ENCODE data around the gene PIK3C2G. TPM values are rescaled to one million over a fixed set of nuclear protein-coding genes. Genes with fewer than 3 reads are reported as not detected.
"Not testable (repeated sequence)": the region's sequence is repeated elsewhere in the genome, so short reads cannot be mapped to it uniquely, and the experiment has no call there.

Gene PIK3C2G
- total and polyA plus RNA-seq, 3 experiments from 2014 or later, result not detected

- no peaks in the 10 kb centered on the region for H3K27me3 Mint-ChIP-seq
- no peaks in the 10 kb centered on the region for H3K4me1 Mint-ChIP-seq
- no peak overlapping the region for H3K27ac ChIP-seq (ENCODE audit: low read depth, low read length)
- H3K27ac Mint-ChIP-seq, result no peak overlapping the region
- no peaks in the 10 kb centered on the region for H3K9me3 ChIP-seq (ENCODE audit: low read length)
- no peaks in the 10 kb centered on the region for H3K36me3 ChIP-seq (ENCODE audit: insufficient read depth, low read length)
- H3K4me3 ChIP-seq (ENCODE audit: low read length), result no peak overlapping the region
- CTCF ChIA-PET, result no interaction called here
- no peaks in the 10 kb centered on the region for H3K4me1 ChIP-seq (ENCODE audit: insufficient read depth, low read length)
- no peaks in the 10 kb centered on the region for H3K9me3 Mint-ChIP-seq
- no peaks in the 10 kb centered on the region for H3K27me3 ChIP-seq (ENCODE audit: insufficient read depth, low read length, poor library complexity, severe bottlenecking)
- H3K4me3 Mint-ChIP-seq, result no peak overlapping the region
- H3K36me3 Mint-ChIP-seq, result no peaks in the 10 kb centered on the region
- POLR2A ChIA-PET, result no interaction called here
- DNase-seq, result no peak
Measured at GRCh38 chr12:18243238-18243637, 18.1 kb upstream of the PIK3C2G start.

- Mint-ChIP-seq H3K9me3 (no peaks in the 10 kb centered on the region), H3K4me3 (no peak overlapping the region), H3K27ac (no peak overlapping the region), H3K36me3 (no peaks in the 10 kb centered on the region), H3K27me3 (no peaks in the 10 kb centered on the region), H3K4me1 (no peaks in the 10 kb centered on the region)
- H3K36me3 ChIP-seq (ENCODE audit: insufficient read depth, low read length), result no peaks in the 10 kb centered on the region
- POLR2A ChIA-PET, result no interaction called here
- CTCF ChIA-PET, result no interaction called here
- DNase-seq, result no peak
- H3K9me3 ChIP-seq (ENCODE audit: low read length), result no peaks in the 10 kb centered on the region
- H3K4me3 ChIP-seq (ENCODE audit: low read length), result no peak overlapping the region
- no peaks in the 10 kb centered on the region for H3K4me1 ChIP-seq (ENCODE audit: insufficient read depth, low read length)
- H3K27ac ChIP-seq (ENCODE audit: low read depth, low read length), result no peak overlapping the region
- H3K27me3 ChIP-seq (ENCODE audit: insufficient read depth, low read length, poor library complexity, severe bottlenecking), result no peaks in the 10 kb centered on the region
Measured at GRCh38 chr12:18246066-18246465, 15.3 kb upstream of the PIK3C2G start.

GRCh38 chr12:18250313-18250916 is 10.9 kb upstream of the PIK3C2G start:
- Histone ChIP-seq H3K4me3 (ENCODE audit: low read length) (no peak overlapping the region), H3K4me1 (ENCODE audit: insufficient read depth, low read length) (no peaks in the 10 kb centered on the region), H3K36me3 (ENCODE audit: insufficient read depth, low read length) (no peaks in the 10 kb centered on the region), H3K27ac (ENCODE audit: low read depth, low read length) (no peak overlapping the region), H3K9me3 (ENCODE audit: low read length) (no peaks in the 10 kb centered on the region), H3K27me3 (ENCODE audit: insufficient read depth, low read length, poor library complexity, severe bottlenecking) (no peaks in the 10 kb centered on the region)
- no peak overlapping the region for H3K4me3 Mint-ChIP-seq
- CTCF ChIA-PET, result no interaction called here
- no peaks in the 10 kb centered on the region for H3K9me3 Mint-ChIP-seq
- POLR2A ChIA-PET, result no interaction called here
- no peaks in the 10 kb centered on the region for H3K4me1 Mint-ChIP-seq
- DNase-seq, result no peak
- H3K27ac Mint-ChIP-seq, result no peak overlapping the region
- H3K36me3 Mint-ChIP-seq, result no peaks in the 10 kb centered on the region
- no peaks in the 10 kb centered on the region for H3K27me3 Mint-ChIP-seq

- Mint-ChIP-seq H3K36me3 (no peaks in the 10 kb centered on the region), H3K4me1 (no peaks in the 10 kb centered on the region), H3K27me3 (no peaks in the 10 kb centered on the region), H3K4me3 (no peak overlapping the region), H3K9me3 (peaks cover 0 to 3% (median 0%) of the 10 kb centered on the region in 5 donors), H3K27ac (no peak overlapping the region)
- ChIA-PET CTCF (no interaction called here), POLR2A (no interaction called here)
- DNase-seq, result no peak
- Histone ChIP-seq H3K4me1 (ENCODE audit: insufficient read depth, low read length) (no peaks in the 10 kb centered on the region), H3K36me3 (ENCODE audit: insufficient read depth, low read length) (no peaks in the 10 kb centered on the region), H3K4me3 (ENCODE audit: low read length) (no peak overlapping the region), H3K9me3 (ENCODE audit: low read length) (no peaks in the 10 kb centered on the region), H3K27me3 (ENCODE audit: insufficient read depth, low read length, poor library complexity, severe bottlenecking) (no peaks in the 10 kb centered on the region), H3K27ac (ENCODE audit: low read depth, low read length) (no peak overlapping the region)
Measured at GRCh38 chr12:18254081-18254480, 7.2 kb upstream of the PIK3C2G start.

DNA sequence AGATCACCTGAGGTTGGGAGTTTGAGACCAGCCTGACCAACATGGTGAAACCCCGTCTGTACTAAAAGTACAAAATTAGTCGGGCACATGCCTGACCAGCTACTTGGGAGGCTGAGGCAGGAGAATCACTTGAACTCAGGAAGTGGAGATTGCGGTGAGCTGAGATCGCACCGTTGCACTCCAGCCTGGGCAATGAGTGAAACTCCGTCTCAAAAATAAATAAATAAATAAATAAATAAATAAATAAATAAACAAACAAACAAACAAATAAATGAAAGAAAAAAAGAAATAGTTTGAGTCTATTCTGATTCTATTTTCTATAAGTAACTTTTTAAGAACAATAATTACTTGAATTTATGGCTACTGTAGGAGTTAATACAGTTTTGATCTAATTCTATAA is 6.3 kb upstream of the PIK3C2G start:
- H3K4me3 Mint-ChIP-seq; H3K9me3 Mint-ChIP-seq; H3K9me3 ChIP-seq (ENCODE audit: low read length); H3K4me1 Mint-ChIP-seq; H3K27ac Mint-ChIP-seq; H3K36me3 ChIP-seq (ENCODE audit: insufficient read depth, low read length); H3K36me3 Mint-ChIP-seq; H3K27ac ChIP-seq (ENCODE audit: low read depth, low read length); H3K4me3 ChIP-seq (ENCODE audit: low read length); H3K27me3 ChIP-seq (ENCODE audit: insufficient read depth, low read length, poor library complexity, severe bottlenecking); H3K27me3 Mint-ChIP-seq; CTCF ChIA-PET; H3K4me1 ChIP-seq (ENCODE audit: insufficient read depth, low read length); POLR2A ChIA-PET; DNase-seq: not testable (repeated sequence)

DNA sequence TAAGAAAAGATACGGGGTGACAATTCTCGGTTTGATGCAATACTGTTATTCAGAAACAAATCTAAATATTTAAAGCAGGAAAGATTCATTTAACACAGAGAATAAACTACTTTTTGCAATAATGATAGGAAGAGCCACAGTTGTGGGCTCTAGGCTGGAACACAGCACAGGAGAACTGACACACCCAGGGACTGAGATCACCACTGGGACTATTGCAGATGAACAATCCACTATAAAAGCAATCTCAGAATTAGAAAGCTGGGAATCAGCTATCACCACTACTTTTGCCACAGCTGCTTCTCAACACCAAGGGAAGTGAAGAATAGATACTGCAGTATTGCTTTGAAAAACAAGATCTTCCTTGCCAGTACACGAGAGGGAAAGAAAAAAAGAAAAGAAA is 4.1 kb upstream of the PIK3C2G start:
- peaks cover 0 to 5% (median 1%) of the 10 kb centered on the region in 5 donors for H3K9me3 Mint-ChIP-seq
- no peaks in the 10 kb centered on the region for H3K27me3 Mint-ChIP-seq
- no peak overlapping the region for H3K27ac Mint-ChIP-seq
- H3K36me3 Mint-ChIP-seq, result no peaks in the 10 kb centered on the region
- ChIA-PET POLR2A (no interaction called here), CTCF (no interaction called here)
- H3K4me1 Mint-ChIP-seq, result no peaks in the 10 kb centered on the region
- H3K4me1 ChIP-seq (ENCODE audit: insufficient read depth, low read length), result no peaks in the 10 kb centered on the region
- H3K27ac ChIP-seq (ENCODE audit: low read depth, low read length), result no peak overlapping the region
- H3K36me3 ChIP-seq (ENCODE audit: insufficient read depth, low read length), result no peaks in the 10 kb centered on the region
- H3K27me3 ChIP-seq (ENCODE audit: insufficient read depth, low read length, poor library complexity, severe bottlenecking), result no peaks in the 10 kb centered on the region
- no peak for DNase-seq
- no peak overlapping the region for H3K4me3 ChIP-seq (ENCODE audit: low read length)
- no peak overlapping the region for H3K4me3 Mint-ChIP-seq
- H3K9me3 ChIP-seq (ENCODE audit: low read length), result no peaks in the 10 kb centered on the region

GRCh38 chr12:18258929-18259328 is 2.4 kb upstream of the PIK3C2G start:
- no peaks in the 10 kb centered on the region for H3K27me3 Mint-ChIP-seq
- ChIA-PET CTCF (no interaction called here), POLR2A (no interaction called here)
- Histone ChIP-seq H3K9me3 (ENCODE audit: low read length) (no peaks in the 10 kb centered on the region), H3K4me3 (ENCODE audit: low read length) (no peak overlapping the region), H3K27ac (ENCODE audit: low read depth, low read length) (no peak overlapping the region), H3K36me3 (ENCODE audit: insufficient read depth, low read length) (no peaks in the 10 kb centered on the region), H3K4me1 (ENCODE audit: insufficient read depth, low read length) (no peaks in the 10 kb centered on the region), H3K27me3 (ENCODE audit: insufficient read depth, low read length, poor library complexity, severe bottlenecking) (no peaks in the 10 kb centered on the region)
- no peak overlapping the region for H3K27ac Mint-ChIP-seq
- H3K9me3 Mint-ChIP-seq, result peaks cover 0 to 5% (median 1%) of the 10 kb centered on the region in 5 donors
- H3K4me3 Mint-ChIP-seq, result no peak overlapping the region
- H3K4me1 Mint-ChIP-seq, result no peaks in the 10 kb centered on the region
- no peaks in the 10 kb centered on the region for H3K36me3 Mint-ChIP-seq
- no peak for DNase-seq

DNA sequence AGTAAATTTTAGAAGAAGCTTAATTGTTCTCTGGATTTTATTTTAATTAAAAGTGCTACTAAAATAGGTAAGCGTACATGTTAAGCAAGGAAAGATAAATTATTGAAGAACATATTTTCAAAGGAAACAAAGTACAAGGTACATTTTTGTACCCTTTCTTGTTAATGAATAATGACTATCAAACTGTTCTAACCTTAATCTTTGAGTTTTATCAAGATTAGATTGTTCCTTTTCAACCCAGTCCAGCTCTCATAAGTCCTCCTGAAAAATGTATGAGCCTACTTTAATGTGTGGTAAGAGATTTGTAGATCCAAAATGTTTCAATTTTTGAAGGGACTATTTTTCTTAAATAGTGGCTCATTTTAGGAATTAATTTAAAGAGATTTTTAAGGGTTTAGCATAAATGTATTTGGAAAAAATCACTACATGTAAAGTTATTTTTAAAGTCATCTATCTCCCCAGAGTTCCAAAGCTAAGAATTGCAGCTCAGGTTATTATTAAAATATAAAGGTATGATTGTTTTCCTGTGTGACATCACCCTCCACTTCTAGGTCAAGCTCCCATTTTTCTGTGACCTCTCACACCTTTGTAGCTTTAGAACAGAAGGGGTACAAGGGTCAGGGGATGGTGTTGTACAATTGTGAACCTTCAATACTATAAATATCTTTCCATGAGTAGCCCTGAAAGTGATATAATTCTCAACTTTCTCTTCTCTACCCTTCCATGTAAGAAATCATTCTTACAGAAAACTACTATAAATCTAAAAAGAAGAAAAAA is 1.2 kb upstream of the PIK3C2G start:
- ChIA-PET CTCF (no interaction called here), POLR2A (no interaction called here)
- Histone ChIP-seq H3K27ac (ENCODE audit: low read depth, low read length) (no peak overlapping the region), H3K4me3 (ENCODE audit: low read length) (no peak overlapping the region), H3K36me3 (ENCODE audit: insufficient read depth, low read length) (no peaks in the 10 kb centered on the region), H3K9me3 (ENCODE audit: low read length) (no peaks in the 10 kb centered on the region), H3K27me3 (ENCODE audit: insufficient read depth, low read length, poor library complexity, severe bottlenecking) (no peaks in the 10 kb centered on the region), H3K4me1 (ENCODE audit: insufficient read depth, low read length) (no peaks in the 10 kb centered on the region)
- Mint-ChIP-seq H3K9me3 (peaks cover 0 to 8% (median 2%) of the 10 kb centered on the region in 5 donors), H3K27me3 (no peaks in the 10 kb centered on the region), H3K4me3 (no peak overlapping the region), H3K36me3 (no peaks in the 10 kb centered on the region), H3K4me1 (no peaks in the 10 kb centered on the region), H3K27ac (no peak overlapping the region)
- DNase-seq, result no peak
